MV-4-11 (cell line): Measurements from ENCODE around the gene ZNF793.
A peak's percentile ranks its signal among the peaks of the same experiment; 100 is the strongest.

Experiments
- DNase-seq: peaks from one replicate; lab custom pipeline; 2025; lab: John Stamatoyannopoulos, UW

Gene ZNF793

DNA sequence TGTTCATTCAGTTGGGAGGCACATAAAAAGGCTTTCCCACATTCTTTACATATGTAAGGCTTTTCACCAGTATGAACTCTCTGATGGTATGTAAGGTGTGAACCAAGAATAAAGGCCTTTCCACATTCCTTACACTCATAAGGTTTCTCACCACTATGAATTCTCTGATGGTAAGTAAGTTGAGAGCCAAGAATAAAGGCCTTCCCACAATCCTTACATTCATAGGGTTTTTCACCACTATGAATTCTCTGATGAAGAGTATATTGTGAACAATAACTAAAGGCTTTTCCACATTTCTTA is 58.6 kb downstream of the ZNF793 start:
- no peak for DNase-seq

DNA sequence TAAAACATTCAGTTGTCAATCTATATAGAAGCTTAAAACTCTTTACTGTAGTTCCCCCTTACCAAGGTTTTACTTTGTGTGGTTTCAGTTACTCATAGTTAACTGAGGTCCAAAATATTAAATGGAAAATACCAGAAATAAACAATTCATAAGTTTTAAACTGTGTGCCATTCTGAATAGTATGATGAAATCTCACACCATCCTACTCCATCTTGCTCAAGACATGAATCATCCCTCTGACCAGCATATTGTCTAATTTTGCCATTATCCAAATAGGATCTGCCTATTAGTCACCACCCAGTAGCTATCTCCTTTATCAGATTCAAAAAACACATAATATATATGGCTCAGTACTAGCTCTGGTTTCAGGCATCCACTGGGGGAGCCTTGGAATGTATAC is 65.5 kb downstream of the ZNF793 start:
- peak; percentile 52 for DNase-seq

DNA sequence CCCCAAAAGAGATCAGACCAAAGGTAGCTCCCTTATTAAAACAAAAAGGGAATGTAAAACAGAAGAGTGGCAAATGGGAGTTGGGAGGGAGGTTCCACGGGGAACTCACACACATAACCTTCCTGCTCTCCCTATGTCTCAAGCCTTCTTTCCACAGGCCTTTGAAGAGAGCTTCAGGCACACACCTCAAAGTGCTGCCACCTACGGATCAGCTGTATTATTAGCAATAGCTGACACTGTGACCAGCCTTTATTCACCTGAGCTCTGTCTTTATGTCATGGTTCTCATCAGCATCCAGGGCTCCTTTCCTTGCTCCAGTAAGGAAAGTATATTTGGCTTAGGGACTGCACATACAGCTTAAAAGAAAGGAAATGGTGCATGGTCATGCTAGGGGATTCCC is 76.6 kb downstream of the ZNF793 start:
- DNase-seq = no peak
